Mucosa of descending colon (tissue), 3 donors: ENCODE data around the gene RMDN3. TPM values are rescaled to one million over a fixed set of nuclear protein-coding genes. Genes with fewer than 3 reads are reported as not detected.

Source experiments
- ATAC-seq: fragments of 200-7000 bp; cut with Tn5 transposase; one replicate; pipeline ENCODE4 v1.9.1; 2020; ENCODE audit warnings: mild to moderate bottlenecking, moderate library complexity
- DNase-seq, 3 donors: peaks; one replicate each; pipeline ENCODE4 v3.0.0-alpha.2; 2020
- H3K36me3 ChIP-seq: fragments of 200-600 bp; one replicate; pipeline ENCODE4 v1.8.0; 2021; ENCODE audit warnings: low read depth, mild to moderate bottlenecking
- H3K4me1 ChIP-seq: fragments of 200-600 bp; one replicate; pipeline ENCODE4 v1.8.0; 2021; ENCODE audit warnings: low read depth, mild to moderate bottlenecking
- H3K4me3 ChIP-seq: fragments of 200-600 bp; one replicate; pipeline ENCODE4 v1.8.0; 2021; ENCODE audit warnings: mild to moderate bottlenecking
- H3K9me3 ChIP-seq: fragments of 200-600 bp; one replicate; pipeline ENCODE4 v1.8.0; 2021; ENCODE audit warnings: mild to moderate bottlenecking
- intact Hi-C, 2 donors: fragments of 100-400 bp; cut with DNase I in 1 of 2; cut with micrococcal nuclease in 1 of 2; formaldehyde crosslinking; loops; one replicate each; pipeline versions ENCODE4 v1.11.0 to v1.11.1; 2022; cut with DNase I, micrococcal nuclease
- total RNA-seq, 3 donors: library from RNA; stranded (reverse); fragmentation: NEBNext Ultra II Directional in 2 of 3; extraction: Animal tissue kit (Norgen Biotek cat#: 25700) in 2 of 3; gene quantifications; one replicate each; pipeline versions ENCODE4 v1.2.1 to v1.2.4, GENCODE V29; 2021 to 2023
- TF ChIP-seq, protein P1 (sequence below): fragments of 200-600 bp; IDR thresholded peaks from one replicate; pipeline ENCODE4 v1.8.0; 2022; ENCODE audit warnings: antibody characterized with exemption, mild to moderate bottlenecking
- donor health status: DM: no; HTN: no; CAD: no; lungs with moderate emphysema.
- donor health status: DM: no; HTN: no; CAD: no.
- donor health status: DM: no; HTN: yes; CAD: no.

RMDN3 gene
- total RNA-seq, 3 donors from 2014 or later: 30.1 to 38.4 (median 37.8) TPM

DNA sequence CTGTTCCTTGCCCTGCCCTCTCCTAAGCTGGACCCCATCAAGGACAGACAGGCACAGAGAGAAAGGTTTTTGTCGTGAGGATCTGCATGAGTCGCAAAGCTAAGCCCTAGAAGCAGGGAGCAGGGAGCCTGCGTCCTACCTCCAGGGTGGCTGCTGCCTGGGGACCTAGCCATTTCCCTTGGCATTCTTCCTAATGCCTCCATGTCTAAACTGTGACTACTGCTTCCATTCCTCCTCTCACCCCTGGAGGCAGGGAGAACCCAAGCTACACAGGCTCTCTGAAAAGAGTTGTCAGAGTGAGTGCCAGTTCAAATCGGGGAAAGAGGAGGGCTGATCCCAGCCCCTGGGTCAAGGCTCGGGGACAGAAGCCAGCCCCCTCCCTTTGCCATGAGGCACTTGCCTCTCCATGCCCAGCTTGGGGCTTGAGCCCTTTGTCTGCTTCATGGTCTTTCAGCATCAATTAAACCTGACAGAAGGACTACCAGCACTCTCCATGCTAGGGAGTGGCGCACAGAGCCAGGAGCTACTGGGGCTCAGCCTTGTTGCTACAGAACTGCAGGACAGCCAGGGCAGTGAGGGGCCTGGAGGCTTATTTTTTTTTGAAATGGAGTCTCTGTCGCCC, 11.3 kb upstream of the RMDN3 start:
- TF ChIP-seq, protein P1, sequence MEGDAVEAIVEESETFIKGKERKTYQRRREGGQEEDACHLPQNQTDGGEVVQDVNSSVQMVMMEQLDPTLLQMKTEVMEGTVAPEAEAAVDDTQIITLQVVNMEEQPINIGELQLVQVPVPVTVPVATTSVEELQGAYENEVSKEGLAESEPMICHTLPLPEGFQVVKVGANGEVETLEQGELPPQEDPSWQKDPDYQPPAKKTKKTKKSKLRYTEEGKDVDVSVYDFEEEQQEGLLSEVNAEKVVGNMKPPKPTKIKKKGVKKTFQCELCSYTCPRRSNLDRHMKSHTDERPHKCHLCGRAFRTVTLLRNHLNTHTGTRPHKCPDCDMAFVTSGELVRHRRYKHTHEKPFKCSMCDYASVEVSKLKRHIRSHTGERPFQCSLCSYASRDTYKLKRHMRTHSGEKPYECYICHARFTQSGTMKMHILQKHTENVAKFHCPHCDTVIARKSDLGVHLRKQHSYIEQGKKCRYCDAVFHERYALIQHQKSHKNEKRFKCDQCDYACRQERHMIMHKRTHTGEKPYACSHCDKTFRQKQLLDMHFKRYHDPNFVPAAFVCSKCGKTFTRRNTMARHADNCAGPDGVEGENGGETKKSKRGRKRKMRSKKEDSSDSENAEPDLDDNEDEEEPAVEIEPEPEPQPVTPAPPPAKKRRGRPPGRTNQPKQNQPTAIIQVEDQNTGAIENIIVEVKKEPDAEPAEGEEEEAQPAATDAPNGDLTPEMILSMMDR: no peak
- DNase-seq: no peak
- no peak for ATAC-seq
- no peak overlapping the region for H3K4me3 ChIP-seq
- H3K36me3 ChIP-seq: no peaks in the 10 kb centered on the region
- no peaks in the 10 kb centered on the region for H3K9me3 ChIP-seq
- intact Hi-C loops: no loop called here
- peaks cover 58% of the 10 kb centered on the region for H3K4me1 ChIP-seq

DNA sequence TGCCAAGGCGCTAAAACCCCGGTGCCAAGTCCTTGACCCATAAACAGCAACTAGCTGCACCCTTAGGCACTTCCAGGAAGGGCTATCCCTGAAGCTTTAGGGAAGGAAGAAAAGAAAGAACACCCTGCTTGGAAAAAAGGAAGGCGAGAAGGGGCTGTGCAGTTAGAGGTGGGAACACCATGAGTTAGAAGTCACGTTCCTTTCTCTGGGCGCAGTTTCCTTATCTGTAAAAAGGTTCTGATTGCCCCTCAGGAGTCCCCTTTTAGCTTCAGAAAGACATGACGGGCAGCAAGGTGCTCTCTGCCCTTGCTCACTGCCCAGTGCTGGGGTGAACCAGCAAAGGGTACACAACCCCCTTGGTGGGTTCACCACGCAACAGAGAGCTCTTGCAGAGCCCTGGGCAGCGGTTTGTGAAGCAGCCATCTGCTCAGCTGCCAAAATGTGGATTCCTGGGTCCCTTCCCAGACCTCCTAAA, 9.6 kb upstream of the RMDN3 start:
- H3K9me3 ChIP-seq: no peaks in the 10 kb centered on the region
- TF ChIP-seq, protein P1: no peak
- no peaks in the 10 kb centered on the region for H3K36me3 ChIP-seq
- H3K4me1 ChIP-seq: peaks cover 46% of the 10 kb centered on the region
- ATAC-seq (no peak), DNase-seq (no peak)
- intact Hi-C loops: no loop called here
- H3K4me3 ChIP-seq: peak overlapping the region; percentile 12

DNA sequence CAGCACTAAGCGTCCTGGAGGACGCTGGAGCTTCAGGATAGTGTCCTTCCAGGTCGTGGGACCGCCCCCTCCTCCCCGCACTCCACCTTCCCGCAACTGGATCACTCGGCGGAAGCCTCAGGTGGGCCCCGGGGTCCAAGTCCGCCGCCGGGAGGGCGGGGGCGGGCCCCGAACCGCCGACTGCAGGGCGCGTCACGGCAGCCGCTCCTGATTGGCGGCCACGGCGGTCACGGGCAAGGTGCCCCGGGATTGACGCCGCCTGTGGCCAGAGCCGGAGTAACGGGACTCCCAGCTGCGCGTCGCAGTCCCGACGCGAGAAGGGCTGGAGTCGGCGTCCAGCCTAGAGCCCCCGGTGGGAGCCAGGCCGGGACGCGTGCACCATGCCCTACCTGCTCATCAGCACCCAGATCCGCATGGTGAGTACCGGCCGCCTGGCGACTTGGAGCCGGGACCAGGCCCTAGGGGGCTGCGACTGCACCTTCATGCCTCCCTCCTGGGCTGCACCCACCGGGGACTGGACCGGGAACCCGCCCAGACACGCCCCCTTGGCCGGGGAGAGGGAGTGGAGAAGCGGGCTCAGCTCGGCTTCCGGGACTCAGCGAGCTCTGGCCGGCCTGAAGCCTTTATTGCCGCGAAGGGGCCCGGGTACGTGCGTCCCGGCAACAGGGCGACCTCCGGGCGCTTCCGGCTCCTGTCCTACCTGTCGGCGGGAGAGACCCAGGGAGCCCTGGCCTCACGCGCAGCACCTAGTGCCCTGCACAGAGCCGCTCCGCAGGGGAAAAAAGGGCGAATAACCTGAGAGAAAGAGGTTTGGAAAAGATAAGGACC, 9.0 kb upstream of the RMDN3 start, which contains the start of gene GCHFR:
GCHFR (plus strand) TSS at position 268 of the 828 bp plus-strand sequence; CDS start at position 381, 113 bp downstream.
- TF ChIP-seq, protein P1: no peak
- Histone ChIP-seq H3K36me3 (no peaks in the 10 kb centered on the region), H3K9me3 (no peaks in the 10 kb centered on the region), H3K4me3 (peak within 1 kb of the TSS; percentile 12), H3K4me1 (peaks cover 39% of the 10 kb centered on the region)
- ATAC-seq (peak; percentile 79), DNase-seq (peak; percentile 85 to 91 (median 91))
- intact Hi-C loops: no loop called here

DNA sequence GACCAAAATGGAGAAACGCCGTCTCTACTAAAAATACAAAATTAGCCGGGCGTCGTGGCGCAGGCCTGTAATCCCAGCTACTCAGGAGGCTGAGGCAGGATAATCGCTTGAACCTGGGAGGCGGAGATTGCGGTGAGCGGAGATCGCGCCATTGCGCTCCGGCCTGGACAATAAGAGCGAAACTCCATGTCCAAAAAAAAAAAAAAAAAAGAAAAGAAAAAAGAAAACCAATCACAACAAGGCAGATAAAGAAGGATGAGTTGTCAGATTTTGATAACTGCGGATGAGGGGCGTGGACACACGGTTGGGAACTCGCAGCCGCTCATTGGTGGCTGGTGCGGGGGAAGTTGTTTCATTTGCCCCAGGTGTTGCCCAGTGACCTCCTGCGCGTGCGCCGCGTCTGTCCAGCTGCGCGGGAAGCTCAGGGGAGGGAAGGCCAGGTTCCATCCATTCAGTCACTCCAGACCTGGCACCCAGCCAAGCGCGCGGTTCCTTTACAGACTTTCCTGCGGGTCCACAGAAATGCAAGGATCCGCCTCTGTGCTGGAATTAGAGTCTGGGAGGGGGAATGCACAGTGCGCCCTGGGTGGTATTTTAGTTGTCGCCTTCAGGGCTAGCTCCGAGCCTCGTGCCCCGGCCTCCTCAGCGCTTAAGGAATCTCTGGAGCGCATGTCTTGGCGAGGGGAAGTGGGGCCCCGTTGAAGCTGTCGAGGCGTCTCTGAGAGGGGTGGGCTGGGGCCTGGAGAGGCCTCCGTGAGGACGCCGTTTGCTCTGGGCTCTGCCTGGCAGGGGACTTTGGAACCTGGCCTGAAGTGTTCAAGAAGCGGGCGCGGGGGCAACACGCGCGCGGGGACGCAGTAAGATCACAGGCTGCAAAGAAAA, 8.1 kb upstream of the RMDN3 start:
- peak overlapping the region; percentile 12 for H3K4me3 ChIP-seq
- no peaks in the 10 kb centered on the region for H3K36me3 ChIP-seq
- intact Hi-C loops: no loop called here
- no peaks in the 10 kb centered on the region for H3K9me3 ChIP-seq
- ATAC-seq: peak; percentile 53
- TF ChIP-seq, protein P1: no peak
- H3K4me1 ChIP-seq: peaks cover 31% of the 10 kb centered on the region
- peak; percentile 87 to 90 (median 88) for DNase-seq

DNA sequence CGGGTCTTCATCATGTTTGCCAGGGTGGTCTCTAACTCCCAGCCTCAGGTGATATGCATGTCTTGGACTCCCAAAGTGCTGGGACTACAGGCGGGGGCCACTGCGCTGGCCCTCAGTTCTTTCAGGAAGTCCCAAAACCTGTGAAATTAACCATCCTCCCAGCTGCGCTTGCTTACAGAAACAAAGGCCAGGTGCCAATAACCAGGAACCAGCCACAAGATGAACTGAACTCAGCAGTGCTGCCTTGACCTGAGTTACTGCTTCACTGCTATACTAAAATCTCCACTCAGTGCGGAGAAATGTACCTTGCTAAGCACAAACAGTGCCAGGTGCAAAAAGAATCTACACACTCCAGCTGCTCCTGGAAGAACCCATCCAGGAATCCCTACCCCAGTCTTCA, 4.9 kb upstream of the RMDN3 start:
- Histone ChIP-seq H3K9me3 (no peaks in the 10 kb centered on the region), H3K4me1 (peaks cover 12% of the 10 kb centered on the region), H3K36me3 (no peaks in the 10 kb centered on the region), H3K4me3 (no peak overlapping the region)
- DNase-seq (no peak), ATAC-seq (no peak)
- TF ChIP-seq, protein P1: no peak
- intact Hi-C loops: no loop called here
